H1 (cell line): ENCODE results near the gene GCKR. TPM values are rescaled to one million over a fixed set of nuclear protein-coding genes. Genes with fewer than 3 reads are reported as not detected.
A peak's percentile ranks its signal among the peaks of the same experiment; 100 is the strongest.

Experiments
- CTCF ChIA-PET: fragments of 300-600 bp; sonication (Branson Sonifier 250); formaldehyde crosslinking; loops from one replicate; lab custom pipeline; 2021; ENCODE audit not compliant: partially characterized antibody; lab: Charles Lee
- POLR2A ChIA-PET: fragments of 300-600 bp; sonication (Branson Sonifier 250); formaldehyde crosslinking; loops from one replicate; lab custom pipeline; 2021; ENCODE audit warnings: inconsistent platforms; ENCODE audit not compliant: partially characterized antibody; lab: Charles Lee
- DNase-seq, 2 experiments: peaks; one replicate each; pipeline versions ENCODE4 v3.0.0 to v3.0.0-alpha.2; 2010 to 2022; ENCODE audit warnings: low spot score in 2 of 2, low read depth in 1 of 2, mixed read lengths in 1 of 2
- FAIRE-seq: peaks from 2 replicates; lab custom pipeline; 2011; peaks lifted over from hg19 to GRCh38; lab: Jason Lieb, UNC
- H2AFZ ChIP-seq: 2 replicates; pipeline ENCODE4 v1.8.1; 2012; ENCODE audit warnings: low read length, inconsistent platforms
- H2AK5ac ChIP-seq: 2 replicates; pipeline ENCODE4 v1.6.1; 2013; ENCODE audit warnings: low read depth, low read length
- H2BK120ac ChIP-seq: replicated peaks from 2 replicates; pipeline ENCODE3; 2013; ENCODE audit warnings: low read depth, low read length, inconsistent platforms
- H2BK12ac ChIP-seq: 2 replicates; pipeline ENCODE4 v1.6.1; 2013; ENCODE audit warnings: low read depth, low read length
- H2BK15ac ChIP-seq: 2 replicates; pipeline ENCODE4 v1.6.1; 2013; ENCODE audit warnings: low read length
- H2BK20ac ChIP-seq: 2 replicates; pipeline ENCODE4 v1.6.1; 2013; ENCODE audit warnings: low read length
- H2BK5ac ChIP-seq: 2 replicates; pipeline ENCODE4 v1.6.1; 2013; ENCODE audit warnings: low read depth, low read length
- H3K14ac ChIP-seq: 2 replicates; pipeline ENCODE4 v1.6.1; 2013; ENCODE audit warnings: inconsistent platforms; ENCODE audit not compliant: insufficient read length
- H3K18ac ChIP-seq: 2 replicates; pipeline ENCODE4 v1.6.1; 2013; ENCODE audit warnings: low read length; ENCODE audit errors: extremely low read depth
- H3K23ac ChIP-seq: 2 replicates; pipeline ENCODE4 v1.6.1; 2013; ENCODE audit warnings: inconsistent platforms; ENCODE audit not compliant: insufficient read length
- H3K23me2 ChIP-seq: 2 replicates; pipeline ENCODE4 v1.6.1; 2013; ENCODE audit warnings: low read depth, low read length
- H3K27ac ChIP-seq: 2 replicates; pipeline ENCODE4 v1.6.1; 2011; ENCODE audit warnings: low read depth, low read length, inconsistent platforms
- H3K27me3 ChIP-seq, 4 experiments: replicated peaks in 1 of 4; 1 replicate in 1 of 4; 2 replicates in 3 of 4; pipeline versions ENCODE4 v1.6.1 to v1.8.1; 2011 to 2013; ENCODE audit warnings: low read length in 3 of 4, mild to moderate bottlenecking in 3 of 4, inconsistent platforms in 2 of 4, mixed read lengths in 2 of 4, moderate library complexity in 1 of 4; ENCODE audit not compliant: control insufficient read depth in 3 of 4, insufficient read depth in 3 of 4; ENCODE audit errors: extremely low read depth in 1 of 4
- H3K36me3 ChIP-seq, 4 experiments: 2 replicates each; pipeline versions ENCODE4 v1.6.1 to v1.8.1; 2011 to 2013; ENCODE audit warnings: mild to moderate bottlenecking in 4 of 4, low read length in 3 of 4, moderate library complexity in 2 of 4, control low read depth in 1 of 4, inconsistent platforms in 1 of 4; ENCODE audit not compliant: insufficient read depth in 4 of 4, control insufficient read depth in 2 of 4
- H3K4ac ChIP-seq: replicated peaks from 2 replicates; pipeline ENCODE3; 2013; ENCODE audit warnings: low read length, low read depth, mixed read lengths, inconsistent platforms; ENCODE audit not compliant: insufficient read length
- H3K4me1 ChIP-seq, 4 experiments: replicated peaks in 1 of 4; 1 replicate in 1 of 4; 2 replicates in 3 of 4; pipeline versions ENCODE4 v1.6.1 to v1.8.1; 2011 to 2013; ENCODE audit warnings: low read length in 3 of 4, inconsistent platforms in 2 of 4, mixed read lengths in 1 of 4; ENCODE audit not compliant: insufficient read depth in 4 of 4, control insufficient read depth in 3 of 4
- H3K4me2 ChIP-seq, 2 experiments: 2 replicates each; pipeline versions ENCODE4 v1.6.1 to v1.8.1; 2011 to 2013; ENCODE audit warnings: low read depth in 2 of 2, low read length in 2 of 2, control low read depth in 1 of 2, inconsistent platforms in 1 of 2, mild to moderate bottlenecking in 1 of 2; ENCODE audit not compliant: insufficient read depth in 1 of 2
- H3K4me3 ChIP-seq, 4 experiments: fragments of 200-600, 300-600 bp in 1 of 4; sonication (generic), shearing (Covaris generic), sonication (Bioruptor Twin) in 1 of 4; 2 replicates each; pipeline versions ENCODE4 v1.5.1 to v1.8.1; 2011 to 2016; ENCODE audit warnings: low read length in 4 of 4, low read depth in 3 of 4, control low read depth in 2 of 4, inconsistent platforms in 2 of 4, mild to moderate bottlenecking in 2 of 4, mixed read lengths in 1 of 4, moderate library complexity in 1 of 4; ENCODE audit not compliant: insufficient read depth in 2 of 4; ENCODE audit errors: extremely low read depth in 1 of 4
- H3K56ac ChIP-seq: replicated peaks from 2 replicates; pipeline ENCODE3; 2013; ENCODE audit warnings: low read depth, mild to moderate bottlenecking, mixed read lengths, low read length, inconsistent platforms; ENCODE audit not compliant: insufficient read length
- H3K79me1 ChIP-seq: 2 replicates; pipeline ENCODE4 v1.6.1; 2013; ENCODE audit warnings: low read depth, low read length, control low read depth
- H3K79me2 ChIP-seq, 2 experiments: 2 replicates each; pipeline versions ENCODE4 v1.6.1 to v1.8.1; 2012 to 2013; ENCODE audit warnings: low read length in 2 of 2, mild to moderate bottlenecking in 2 of 2, inconsistent platforms in 1 of 2; ENCODE audit not compliant: insufficient read depth in 2 of 2, control insufficient read depth in 1 of 2
- H3K9ac ChIP-seq, 4 experiments: replicated peaks in 1 of 4; 1 replicate in 1 of 4; 2 replicates in 3 of 4; pipeline versions ENCODE4 v1.6.1 to v1.8.1; 2011 to 2013; ENCODE audit warnings: low read depth in 3 of 4, low read length in 3 of 4, control low read depth in 2 of 4, mild to moderate bottlenecking in 2 of 4, moderate library complexity in 2 of 4, inconsistent platforms in 1 of 4; ENCODE audit errors: extremely low read depth in 1 of 4
- H3K9me3 ChIP-seq, 2 experiments: 2 replicates each; pipeline versions ENCODE4 v1.6.1 to v1.8.1; 2012 to 2013; ENCODE audit warnings: mild to moderate bottlenecking in 2 of 2, moderate library complexity in 2 of 2, control low read depth in 1 of 2, inconsistent platforms in 1 of 2, low read depth in 1 of 2, low read length in 1 of 2, mixed read lengths in 1 of 2; ENCODE audit not compliant: insufficient read depth in 2 of 2
- H4K20me1 ChIP-seq, 2 experiments: replicated peaks in 1 of 2; 2 replicates each; pipeline versions ENCODE3 to v1.8.1; 2011 to 2013; ENCODE audit warnings: inconsistent platforms in 2 of 2, low read length in 2 of 2, mild to moderate bottlenecking in 1 of 2; ENCODE audit not compliant: insufficient read depth in 2 of 2, control insufficient read depth in 1 of 2
- H4K5ac ChIP-seq: 2 replicates; pipeline ENCODE4 v1.6.1; 2013; ENCODE audit warnings: low read length, low read depth, mixed read lengths, inconsistent platforms; ENCODE audit not compliant: insufficient read length
- H4K8ac ChIP-seq: 2 replicates; pipeline ENCODE4 v1.8.0; 2013; ENCODE audit warnings: mild to moderate bottlenecking, moderate library complexity, low read length, inconsistent platforms; ENCODE audit not compliant: insufficient read depth; ENCODE audit errors: extremely low read depth
- H4K91ac ChIP-seq: replicated peaks from 2 replicates; pipeline ENCODE3; 2013; ENCODE audit warnings: low read length, mixed read lengths, inconsistent platforms; ENCODE audit not compliant: insufficient read length
- CBX5 ChIP-seq: fragments of 300-800, 300-1000 bp; sonication (generic); IDR thresholded peaks from 2 replicates; pipeline ENCODE4 v1.7.1; 2016; ENCODE audit warnings: antibody characterized with exemption, low read length, low read depth
- EZH2 ChIP-seq: fragments of 200-600 bp; sonication (generic); IDR thresholded peaks from 2 replicates; pipeline ENCODE4 v1.7.1; 2012; ENCODE audit warnings: low read depth, mild to moderate bottlenecking, moderate library complexity, low read length, inconsistent platforms; ENCODE audit not compliant: severe bottlenecking
- FOSL1 ChIP-seq: IDR thresholded peaks from 2 replicates; pipeline ENCODE4 v1.6.1; 2011; ENCODE audit warnings: mild to moderate bottlenecking, low read depth, low read length, moderate library complexity; ENCODE audit not compliant: insufficient read depth
- HDAC2 ChIP-seq, 2 experiments: fragments of 300-600 bp in 1 of 2; sonication (generic) in 1 of 2; IDR thresholded peaks; 2 replicates each; pipeline ENCODE4 v1.6.1; 2011 to 2012; ENCODE audit warnings: low read depth in 2 of 2, low read length in 2 of 2, mild to moderate bottlenecking in 2 of 2, moderate library complexity in 2 of 2, borderline replicate concordance in 1 of 2, inconsistent platforms in 1 of 2
- JUND ChIP-seq: IDR thresholded peaks from 2 replicates; pipeline ENCODE4 v1.6.1; 2011; ENCODE audit warnings: mild to moderate bottlenecking, improper control_type of control experiment, low read length
- MAX ChIP-seq: IDR thresholded peaks from 2 replicates; pipeline ENCODE4 v1.6.1; 2012; ENCODE audit warnings: inconsistent platforms
- NRF1 ChIP-seq: IDR thresholded peaks from 2 replicates; pipeline ENCODE4 v1.6.1; 2011; ENCODE audit warnings: mild to moderate bottlenecking, low read depth, low read length, improper control_type of control experiment
- PHF8 ChIP-seq: fragments of 200-600 bp; sonication (generic); conservative IDR thresholded peaks from 2 replicates; pipeline ENCODE4 v1.7.1; 2012; ENCODE audit warnings: low read depth, mild to moderate bottlenecking, inconsistent platforms, low read length, moderate library complexity
- POU5F1 ChIP-seq: IDR thresholded peaks from 2 replicates; pipeline ENCODE4 v1.6.1; 2011; ENCODE audit warnings: low read depth, mild to moderate bottlenecking, low read length, moderate library complexity
- RAD21 ChIP-seq, 2 experiments: IDR thresholded peaks in 1 of 2; conservative IDR thresholded peaks in 1 of 2; 2 replicates each; pipeline ENCODE4 v1.6.1; 2011; ENCODE audit warnings: low read depth in 2 of 2, low read length in 2 of 2, improper control_type of control experiment in 1 of 2, inconsistent platforms in 1 of 2, mild to moderate bottlenecking in 1 of 2, moderate library complexity in 1 of 2
- SUZ12 ChIP-seq: fragments of 200-600 bp; sonication (generic); IDR thresholded peaks from 2 replicates; pipeline ENCODE4 v1.6.1; 2012; ENCODE audit warnings: mild to moderate bottlenecking, inconsistent platforms, low read length, moderate library complexity, mixed read lengths
- YY1 ChIP-seq: IDR thresholded peaks from 2 replicates; pipeline ENCODE4 v1.6.1; 2011; ENCODE audit warnings: low read depth, mild to moderate bottlenecking, low read length
- ZNF274 ChIP-seq: IDR thresholded peaks from 2 replicates; pipeline ENCODE4 v1.7.0; 2012; ENCODE audit warnings: low read length, borderline replicate concordance; ENCODE audit errors: extremely low read depth
- WGBS, 2 experiments: shearing (Covaris generic) in 1 of 2; methylation state at CpG; one replicate each; pipeline versions ENCODE4 v1.1.6 to v1.1.7; 2013 to 2015; ENCODE audit warnings: low lambda C conversion rate in 2 of 2, mixed read lengths in 2 of 2, inconsistent platforms in 1 of 2, low coverage in 1 of 2, missing lambda C conversion rate in 1 of 2; ENCODE audit not compliant: insufficient replicate concordance in 2 of 2, insufficient coverage in 1 of 2, insufficient read length in 1 of 2; ENCODE audit errors: extremely low coverage in 1 of 2, missing lambda C conversion rate in 1 of 2; 5-methylcytosine and 5-hydroxymethylcytosine counted together
- polyA plus RNA-seq, 7 experiments: library from polyadenylated mRNA; depleted of rRNA in 3 of 7; stranded (reverse) in 5 of 7; unstranded in 2 of 7; fragments of >200 nt in 5 of 7; fragments of 200-250 nt in 2 of 7; gene quantifications; 1 replicate in 5 of 7; 2 replicates in 1 of 7; 4 replicates in 1 of 7; pipeline versions ENCODE4 v1.2.1 to v1.2.3, GENCODE V29; 2011 to 2013; ENCODE audit warnings: missing spikeins in 2 of 7, mixed read lengths in 2 of 7
- total RNA-seq: library from RNA; stranded (reverse); fragmentation: NEBNext Ultra II Directional; extraction: Animal tissue kit (Norgen Biotek cat#: 25700); gene quantifications from 2 replicates; pipeline ENCODE4 v1.2.1, GENCODE V29; 2021

GCKR gene
- total and polyA plus RNA-seq, 2 of the 8 experiments (the other 6 are each of a cell fraction or from before 2014, with no cell fraction given) = 0.30 to 1.2 TPM

GRCh38 chr2:27497288-27497627 is 619 bp downstream of the GCKR start:
- Histone ChIP-seq H2BK5ac (no peak overlapping the region), H3K23me2 (peaks cover 8% of the 10 kb centered on the region), H3K4me3 (no peak overlapping the region), H3K36me3 (no peaks in the 10 kb centered on the region), H3K27ac (no peak overlapping the region), H4K91ac (no peak overlapping the region), H3K79me1 (no peaks in the 10 kb centered on the region), H4K5ac (no peak overlapping the region), H3K23ac (no peak overlapping the region), H3K56ac (no peak overlapping the region), H2BK120ac (no peak overlapping the region), H3K9ac (no peak overlapping the region), H3K4me1 (peaks cover 0 to 9% (median 4%) of the 10 kb centered on the region in 4 experiments; a peak in 5 of 7 replicates), H2AK5ac (no peak overlapping the region), H3K4me2 (no peak overlapping the region), H3K14ac (no peak overlapping the region), H2BK20ac (no peak overlapping the region), H2BK12ac (no peak overlapping the region; the same call in 1 of the 2 replicates), H3K4ac (no peak overlapping the region), H4K8ac (no peak overlapping the region; the same call in 1 of the 2 replicates), H4K20me1 (no peaks in the 10 kb centered on the region), H3K79me2 (no peaks in the 10 kb centered on the region), H3K9me3 (no peaks in the 10 kb centered on the region; a peak in 1 of 4 replicates), H3K27me3 (peaks cover 0 to 9% (median 7%) of the 10 kb centered on the region in 4 experiments; a peak in 5 of 7 replicates), H3K18ac (no peak overlapping the region), H2BK15ac (no peak overlapping the region), H2AFZ (peak overlapping the region; percentile 85; the same call in 1 of the 2 replicates)
- ChIA-PET CTCF (no interaction called here), POLR2A (interaction anchor here (1.3 kb wide), 1 partner anchor 9 kb away, joined by 3 read pairs; no protein-coding TSS in a partner anchor)
- 78% methylated on average over 4 of the region's 4 CpGs; no CpG with 5 or more reads in 1 of the 2 experiments for WGBS, 2 experiments
- TF ChIP-seq FOSL1 (no peak), YY1 (no peak), ZNF274 (no peak), SUZ12 (no peak), HDAC2 (IDR thresholded peaks at IDR 0.05; ENCODE audit: borderline replicate concordance in 1 of 2, low read depth in 2 of 2, low read length in 2 of 2) (no peak), POU5F1 (no peak), MAX (no peak), CBX5 (no peak), NRF1 (no peak), EZH2 (no peak), JUND (no peak), RAD21 (IDR thresholded peaks at IDR 0.05 in 1 of 2, conservative IDR thresholded peaks at IDR 0.05 in 1 of 2; ENCODE audit: low read depth in 2 of 2, low read length in 2 of 2) (no peak), PHF8 (no peak)
- FAIRE-seq (no peak), DNase-seq (no peak)
